GM20000 (cell line): ENCODE results near the gene SETD6.

Source experiments
- DNase-seq: peaks from one replicate; pipeline ENCODE4 v3.0.0; 2012; ENCODE audit warnings: low spot score
- CTCF ChIP-seq: IDR thresholded peaks from 2 replicates; pipeline ENCODE4 v1.5.1; 2012; ENCODE audit warnings: mild to moderate bottlenecking, control low read depth; ENCODE audit errors: extremely low read depth, missing control alignments

SETD6 gene

DNA sequence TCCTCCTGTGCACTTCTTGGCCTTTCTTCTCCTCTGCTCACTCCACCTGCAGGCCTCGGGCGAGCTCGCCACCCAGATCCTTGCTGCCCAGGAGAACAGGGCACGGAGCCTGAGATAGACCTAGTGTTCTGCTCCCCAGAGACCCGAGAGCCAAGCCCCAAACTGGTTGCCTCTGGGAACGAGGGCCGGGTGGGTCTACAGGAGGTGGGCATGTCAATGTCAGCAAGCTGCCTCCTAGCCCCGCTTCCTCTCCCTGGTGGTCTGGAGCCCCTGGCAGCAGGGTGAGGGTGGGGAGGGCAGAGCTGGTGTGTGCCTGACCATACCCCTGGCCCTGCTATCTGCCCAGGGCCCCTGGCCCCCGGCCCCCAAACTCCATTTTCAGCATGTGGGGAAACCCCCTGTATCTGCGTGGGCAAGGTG, 16.2 kb upstream of the SETD6 start:
- DNase-seq = no peak

DNA sequence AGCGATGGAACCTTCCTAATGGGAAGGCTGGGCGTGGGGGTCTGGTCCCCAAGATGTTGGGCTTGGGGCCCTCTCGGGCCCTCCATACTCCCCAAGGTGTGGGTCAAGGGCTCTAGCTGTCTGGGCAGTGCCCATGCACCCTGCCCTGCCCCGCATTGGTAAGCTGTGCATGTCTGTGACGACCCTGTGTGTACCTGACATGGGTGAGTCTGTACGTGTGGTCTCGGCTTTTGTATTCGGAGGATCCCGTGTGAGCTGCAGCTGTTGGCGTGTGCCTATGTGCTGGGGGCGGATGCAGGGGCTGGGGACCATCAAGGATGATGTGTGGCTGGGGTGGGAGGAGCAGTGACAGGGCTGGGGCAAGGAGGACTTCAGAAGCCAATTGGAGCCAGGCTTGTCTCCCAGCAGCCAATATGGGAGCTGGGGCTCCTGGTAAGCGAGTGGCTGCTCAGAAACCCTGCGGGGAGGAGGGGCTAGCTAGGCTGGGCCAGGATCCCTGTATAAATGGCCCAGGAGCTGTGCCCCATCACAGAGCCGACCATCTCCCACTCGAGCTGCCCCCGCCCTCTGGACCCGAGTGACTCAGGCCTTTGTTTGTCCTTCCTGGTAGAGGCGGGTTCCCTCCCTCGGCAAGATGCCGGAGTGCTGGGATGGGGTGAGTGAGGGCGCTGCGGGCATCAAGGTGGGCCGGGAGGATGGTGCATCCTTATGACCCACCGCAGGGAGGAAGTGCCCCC, 15.5 kb upstream of the SETD6 start, which contains the start of gene NDRG4:
Gene NDRG4 (plus strand): TSS at position 529 of the 737 bp plus-strand sequence. CDS start 106 bp downstream, at position 635.
- DNase-seq = peak; percentile 75
- TF ChIP-seq CTCF = no peak

More for the DNA sequence above, 16.2 kb upstream of the SETD6 start:
- TF ChIP-seq CTCF = no peak

DNA sequence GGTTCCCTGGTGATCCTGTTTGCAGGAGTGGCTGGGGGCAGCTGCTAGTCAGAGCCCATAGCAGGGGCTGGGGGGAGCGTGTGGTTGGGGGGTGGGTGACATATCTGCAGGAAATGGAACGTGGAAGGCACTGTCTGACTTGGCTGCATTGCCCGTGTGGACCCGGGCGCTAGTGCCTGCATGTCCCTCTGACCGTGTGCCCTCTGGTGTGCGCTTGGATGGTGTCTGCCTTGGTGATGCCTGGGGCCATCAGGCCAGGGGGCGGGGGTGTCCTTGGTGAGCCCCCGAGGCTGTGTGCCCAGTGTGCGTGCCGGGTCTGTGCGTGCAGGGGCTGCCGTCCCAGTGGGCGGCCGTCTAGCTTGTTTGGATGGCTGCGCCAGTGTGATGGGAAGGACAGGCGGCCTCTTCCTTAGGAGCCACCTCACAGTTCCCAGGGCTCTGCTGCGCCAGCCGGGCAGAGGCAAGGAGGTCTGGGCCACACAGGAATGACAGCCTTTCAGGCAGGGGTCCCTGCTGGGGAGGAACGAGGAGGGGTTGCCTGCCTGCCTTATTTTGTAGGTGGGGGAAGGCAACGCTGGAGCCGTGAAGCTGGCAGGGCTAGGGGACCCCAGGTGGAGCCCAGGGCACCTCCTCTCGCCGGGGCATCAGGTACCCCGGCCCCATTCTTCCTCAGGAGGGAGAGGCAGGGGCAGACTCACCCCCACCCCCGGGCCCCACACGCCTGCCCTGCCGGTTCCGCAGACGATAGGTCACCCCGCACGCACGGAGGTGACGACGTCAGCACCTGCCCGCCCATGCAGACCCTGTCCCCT, 14.7 kb upstream of the SETD6 start:
- TF ChIP-seq CTCF = no peak
- no peak for DNase-seq

- DNase-seq = no peak
- TF ChIP-seq CTCF = no peak
These were observed 13.8 kb upstream of the SETD6 start for GRCh38 chr16:58501242-58502131.

DNA sequence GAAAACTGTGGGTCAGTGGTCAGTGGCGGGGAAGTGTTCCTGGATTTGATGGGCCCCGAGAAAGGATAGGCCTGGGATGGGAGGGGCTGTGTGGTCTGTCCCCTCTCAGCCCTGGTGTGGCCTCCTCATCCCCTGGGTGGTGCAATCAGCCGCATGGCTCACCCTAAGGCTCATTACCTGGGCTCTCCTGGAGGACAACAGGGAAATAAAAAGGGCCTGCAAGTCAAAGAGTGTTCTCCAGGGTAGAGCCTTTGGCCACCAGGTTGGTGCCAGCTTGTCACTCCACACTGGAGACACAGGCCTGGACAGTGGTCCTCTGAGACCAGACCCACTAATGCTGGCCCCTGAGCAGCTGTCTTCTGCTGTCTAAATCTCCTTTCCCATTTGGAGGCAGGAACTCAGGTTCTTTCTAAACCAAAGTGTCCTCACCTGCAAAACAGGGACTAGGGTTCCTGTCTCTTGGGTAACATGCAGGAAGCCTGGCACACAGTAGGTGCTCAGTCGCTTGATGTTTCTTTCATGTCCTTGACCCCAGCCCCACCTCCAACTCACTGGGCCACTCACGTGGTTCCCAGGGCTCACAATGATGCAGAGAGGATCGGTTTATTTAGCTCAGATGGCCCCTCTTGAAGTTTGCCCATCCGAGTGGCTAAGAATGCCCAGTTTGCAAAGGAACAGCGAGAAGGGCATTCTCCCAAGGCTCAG, 12.9 kb upstream of the SETD6 start:
- DNase-seq = no peak
- TF ChIP-seq CTCF = no peak

- no peak for DNase-seq
- no peak for TF ChIP-seq CTCF
These were observed 12.0 kb upstream of the SETD6 start for GRCh38 chr16:58503166-58503862.
